ENCODE data around the gene SPCS1.

SPCS1 gene

GRCh38 chr3:52678265-52679198, 27.4 kb upstream of the SPCS1 start:
- Histone ChIP-seq H3K27me3 (ENCODE audit: insufficient read depth, insufficient read length) (no peaks in the 10 kb centered on the region), H3K4me1 (ENCODE audit: insufficient read depth, insufficient read length) (no peaks in the 10 kb centered on the region), H3K9ac (ENCODE audit: insufficient read length, low read depth) (no peak overlapping the region), H3K36me3 (ENCODE audit: insufficient read depth, insufficient read length, low read length) (peaks cover 72% of the 10 kb centered on the region), H3K4me3 (ENCODE audit: insufficient read length, low read depth) (no peak overlapping the region), H3K9me3 (ENCODE audit: insufficient read depth, low read length) (no peaks in the 10 kb centered on the region)
- TF ChIP-seq SUZ12 (IDR thresholded peaks at IDR 0.05; ENCODE audit: extremely low read depth, insufficient read depth, insufficient read length) (no peak), ZNF274 (IDR thresholded peaks at IDR 0.05; ENCODE audit: low read depth, low read length) (no peak), YY1 (IDR thresholded peaks at IDR 0.05; ENCODE audit: insufficient read depth, insufficient read length) (no peak)
- no peak for DNase-seq (ENCODE audit: low read depth, low spot score)

DNA sequence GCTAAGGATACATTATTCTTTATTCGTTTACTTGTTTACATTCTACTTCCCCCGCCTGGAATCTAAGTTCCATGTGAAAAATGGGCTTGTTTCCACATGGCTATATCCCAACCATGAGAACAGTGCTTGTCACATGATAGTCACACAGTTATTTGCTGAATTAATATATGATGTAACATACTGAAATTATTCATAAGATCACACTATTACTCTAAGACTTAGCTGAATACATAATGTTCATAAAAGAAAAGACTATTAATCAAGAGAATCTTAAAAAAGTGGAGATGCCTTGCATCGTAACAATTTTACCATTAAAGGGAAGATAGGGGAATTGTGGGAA, 26.7 kb upstream of the SPCS1 start:
- Histone ChIP-seq H3K9me3 (ENCODE audit: insufficient read depth, low read length) (no peaks in the 10 kb centered on the region), H3K4me3 (ENCODE audit: insufficient read length, low read depth) (no peak overlapping the region), H3K4me1 (ENCODE audit: insufficient read depth, insufficient read length) (no peaks in the 10 kb centered on the region), H3K9ac (ENCODE audit: insufficient read length, low read depth) (no peak overlapping the region), H3K27me3 (ENCODE audit: insufficient read depth, insufficient read length) (no peaks in the 10 kb centered on the region), H3K36me3 (ENCODE audit: insufficient read depth, insufficient read length, low read length) (peaks cover 72% of the 10 kb centered on the region)
- DNase-seq (ENCODE audit: low read depth, low spot score), result no peak
- no peak for TF ChIP-seq YY1 (IDR thresholded peaks at IDR 0.05; ENCODE audit: insufficient read depth, insufficient read length)
- TF ChIP-seq SUZ12 (IDR thresholded peaks at IDR 0.05; ENCODE audit: extremely low read depth, insufficient read depth, insufficient read length), result no peak
- TF ChIP-seq ZNF274 (IDR thresholded peaks at IDR 0.05; ENCODE audit: low read depth, low read length), result no peak

GRCh38 chr3:52679811-52680210, 26.1 kb upstream of the SPCS1 start:
- H3K27me3 ChIP-seq (ENCODE audit: insufficient read depth, insufficient read length), result no peaks in the 10 kb centered on the region
- no peak overlapping the region for H3K4me3 ChIP-seq (ENCODE audit: insufficient read length, low read depth)
- H3K9me3 ChIP-seq (ENCODE audit: insufficient read depth, low read length), result no peaks in the 10 kb centered on the region
- TF ChIP-seq YY1 (IDR thresholded peaks at IDR 0.05; ENCODE audit: insufficient read depth, insufficient read length) (no peak), SUZ12 (IDR thresholded peaks at IDR 0.05; ENCODE audit: extremely low read depth, insufficient read depth, insufficient read length) (no peak)
- H3K36me3 ChIP-seq (ENCODE audit: insufficient read depth, insufficient read length, low read length), result peaks cover 66% of the 10 kb centered on the region
- no peak overlapping the region for H3K9ac ChIP-seq (ENCODE audit: insufficient read length, low read depth)
- DNase-seq (ENCODE audit: low read depth, low spot score), result no peak
- H3K4me1 ChIP-seq (ENCODE audit: insufficient read depth, insufficient read length), result no peaks in the 10 kb centered on the region

- no peak overlapping the region for H3K4me3 ChIP-seq (ENCODE audit: insufficient read length, low read depth)
- TF ChIP-seq SUZ12 (IDR thresholded peaks at IDR 0.05; ENCODE audit: extremely low read depth, insufficient read depth, insufficient read length) (no peak), ZNF274 (IDR thresholded peaks at IDR 0.05; ENCODE audit: low read depth, low read length) (no peak), YY1 (IDR thresholded peaks at IDR 0.05; ENCODE audit: insufficient read depth, insufficient read length) (no peak)
- no peaks in the 10 kb centered on the region for H3K9me3 ChIP-seq (ENCODE audit: insufficient read depth, low read length)
- no peak overlapping the region for H3K9ac ChIP-seq (ENCODE audit: insufficient read length, low read depth)
- no peaks in the 10 kb centered on the region for H3K4me1 ChIP-seq (ENCODE audit: insufficient read depth, insufficient read length)
- no peaks in the 10 kb centered on the region for H3K27me3 ChIP-seq (ENCODE audit: insufficient read depth, insufficient read length)
- H3K36me3 ChIP-seq (ENCODE audit: insufficient read depth, insufficient read length, low read length), result peaks cover 56% of the 10 kb centered on the region
- DNase-seq (ENCODE audit: low read depth, low spot score), result no peak
Observed at GRCh38 chr3:52681596-52681995, 24.3 kb upstream of the SPCS1 start.

- H3K9me3 ChIP-seq (ENCODE audit: insufficient read depth, low read length), result no peaks in the 10 kb centered on the region
- no peak overlapping the region for H3K9ac ChIP-seq (ENCODE audit: insufficient read length, low read depth)
- no peaks in the 10 kb centered on the region for H3K4me1 ChIP-seq (ENCODE audit: insufficient read depth, insufficient read length)
- no peaks in the 10 kb centered on the region for H3K27me3 ChIP-seq (ENCODE audit: insufficient read depth, insufficient read length)
- TF ChIP-seq ZNF274 (IDR thresholded peaks at IDR 0.05; ENCODE audit: low read depth, low read length), result no peak
- TF ChIP-seq YY1 (IDR thresholded peaks at IDR 0.05; ENCODE audit: insufficient read depth, insufficient read length), result no peak
- no peak for TF ChIP-seq SUZ12 (IDR thresholded peaks at IDR 0.05; ENCODE audit: extremely low read depth, insufficient read depth, insufficient read length)
- no peak overlapping the region for H3K4me3 ChIP-seq (ENCODE audit: insufficient read length, low read depth)
- no peak for DNase-seq (ENCODE audit: low read depth, low spot score)
- H3K36me3 ChIP-seq (ENCODE audit: insufficient read depth, insufficient read length, low read length), result peaks cover 56% of the 10 kb centered on the region
Observed at GRCh38 chr3:52682016-52682415, 23.9 kb upstream of the SPCS1 start.

DNA sequence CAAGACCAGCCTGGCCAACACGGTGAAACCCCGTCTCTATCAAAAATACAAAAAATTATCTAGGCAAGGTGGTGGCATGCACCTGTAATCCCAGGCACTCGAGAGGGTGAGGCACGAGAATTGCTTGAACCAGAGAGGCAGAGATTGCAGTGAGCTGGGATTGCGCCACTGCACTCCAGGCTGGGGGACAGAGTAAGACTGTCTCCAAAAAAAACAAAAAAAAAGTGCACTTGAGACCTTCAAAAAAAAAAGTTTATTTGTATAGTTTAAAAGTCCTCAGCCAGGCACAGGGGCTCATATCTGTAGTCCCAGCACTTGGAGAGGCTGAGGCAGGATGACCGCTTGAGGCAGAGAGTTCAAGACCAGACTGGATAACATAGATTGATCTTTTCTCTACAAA, 22.3 kb upstream of the SPCS1 start:
- Histone ChIP-seq H3K9ac (ENCODE audit: insufficient read length, low read depth) (no peak overlapping the region), H3K9me3 (ENCODE audit: insufficient read depth, low read length) (no peaks in the 10 kb centered on the region), H3K36me3 (ENCODE audit: insufficient read depth, insufficient read length, low read length) (peaks cover 58% of the 10 kb centered on the region), H3K4me3 (ENCODE audit: insufficient read length, low read depth) (no peak overlapping the region), H3K4me1 (ENCODE audit: insufficient read depth, insufficient read length) (peaks cover 2% of the 10 kb centered on the region), H3K27me3 (ENCODE audit: insufficient read depth, insufficient read length) (no peaks in the 10 kb centered on the region)
- DNase-seq (ENCODE audit: low read depth, low spot score), result no peak
- TF ChIP-seq SUZ12 (IDR thresholded peaks at IDR 0.05; ENCODE audit: extremely low read depth, insufficient read depth, insufficient read length), result no peak
- TF ChIP-seq YY1 (IDR thresholded peaks at IDR 0.05; ENCODE audit: insufficient read depth, insufficient read length), result no peak
- no peak for TF ChIP-seq ZNF274 (IDR thresholded peaks at IDR 0.05; ENCODE audit: low read depth, low read length)

DNA sequence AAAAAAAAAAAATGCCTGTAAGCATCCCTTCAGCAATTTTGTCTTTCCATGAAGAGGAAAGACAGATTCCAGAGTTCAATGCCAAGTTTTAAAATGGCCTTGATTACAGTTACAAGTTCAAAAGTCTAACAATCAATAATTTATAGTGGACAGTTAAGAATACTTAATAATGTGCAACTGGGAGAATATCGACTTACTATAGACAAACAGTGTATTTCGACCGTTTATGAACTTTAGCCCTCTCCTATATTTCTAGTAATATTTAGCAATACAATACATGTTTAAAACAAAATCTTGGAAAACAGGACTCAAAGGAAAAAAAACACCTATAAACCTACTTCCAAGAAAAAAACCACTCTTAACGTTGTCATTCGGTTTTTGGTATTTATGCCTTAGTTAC, 21.7 kb upstream of the SPCS1 start:
- TF ChIP-seq ZNF274 (IDR thresholded peaks at IDR 0.05; ENCODE audit: low read depth, low read length), result no peak
- TF ChIP-seq SUZ12 (IDR thresholded peaks at IDR 0.05; ENCODE audit: extremely low read depth, insufficient read depth, insufficient read length), result no peak
- DNase-seq (ENCODE audit: low read depth, low spot score), result no peak
- Histone ChIP-seq H3K36me3 (ENCODE audit: insufficient read depth, insufficient read length, low read length) (peaks cover 58% of the 10 kb centered on the region), H3K4me1 (ENCODE audit: insufficient read depth, insufficient read length) (peaks cover 2% of the 10 kb centered on the region), H3K4me3 (ENCODE audit: insufficient read length, low read depth) (no peak overlapping the region), H3K27me3 (ENCODE audit: insufficient read depth, insufficient read length) (no peaks in the 10 kb centered on the region), H3K9me3 (ENCODE audit: insufficient read depth, low read length) (no peaks in the 10 kb centered on the region), H3K9ac (ENCODE audit: insufficient read length, low read depth) (peak overlapping the region; percentile 66)
